HepG2 (cell line): ENCODE results near the gene ARHGAP26. TPM values are rescaled to one million over a fixed set of nuclear protein-coding genes. Genes with fewer than 3 reads are reported as not detected.

ENCODE experiments used
- CEBPG ChIP-seq: IDR thresholded peaks from 2 replicates; pipeline ENCODE4 v1.6.1; 2016
- EP300 ChIP-seq, 3 experiments: sonication (generic) in 1 of 3; formaldehyde crosslinking in 1 of 3; IDR thresholded peaks; 2 replicates each; pipeline versions ENCODE4 v1.5.1 to v1.6.1; 2011 to 2020; ENCODE audit warnings: low read depth in 2 of 3, low read length in 2 of 3, borderline replicate concordance in 1 of 3, improper control_type of control experiment in 1 of 3, mild to moderate bottlenecking in 1 of 3, missing genetic modification reagents in 1 of 3, moderate library complexity in 1 of 3
- ERF ChIP-seq: IDR thresholded peaks from 2 replicates; pipeline ENCODE4 v1.6.1; 2018; ENCODE audit warnings: missing biosample characterization, missing genetic modification reagents
- FOXA1 ChIP-seq, 2 experiments: fragments of 450-650 bp in 1 of 2; sonication (generic) in 1 of 2; formaldehyde crosslinking in 1 of 2; IDR thresholded peaks; 2 replicates each; pipeline versions ENCODE4 v1.4.0 to v1.6.1; 2016 to 2020; ENCODE audit warnings: missing genetic modification reagents in 1 of 2
- GATAD1 ChIP-seq: IDR thresholded peaks from 2 replicates; pipeline ENCODE4 v1.6.1; 2016; ENCODE audit warnings: missing genetic modification reagents, missing compliant biosample characterization
- GTF2F1 ChIP-seq: fragments of 150-350 bp; IDR thresholded peaks from 2 replicates; pipeline ENCODE4 v1.6.1; 2014; ENCODE audit warnings: low read length
- HCFC1 ChIP-seq: fragments of 150-350 bp; IDR thresholded peaks from 2 replicates; pipeline ENCODE4 v1.6.1; 2014; ENCODE audit warnings: low read depth, low read length
- HHEX ChIP-seq: IDR thresholded peaks from 2 replicates; pipeline ENCODE4 v1.6.1; 2016; ENCODE audit warnings: control low read depth
- HIVEP1 ChIP-seq: sonication (generic); formaldehyde crosslinking; IDR thresholded peaks from 2 replicates; pipeline ENCODE4 v1.4.0; 2020; ENCODE audit warnings: mild to moderate bottlenecking, missing genetic modification reagents
- JDP2 ChIP-seq: sonication (generic); formaldehyde crosslinking; IDR thresholded peaks from 2 replicates; pipeline ENCODE4 v1.8.1; 2022; ENCODE audit warnings: missing genetic modification reagents, borderline replicate concordance
- MBNL3 ChIP-seq: fragments of 250-450 bp; sonication (Bioruptor Pico); conservative IDR thresholded peaks from 2 replicates; pipeline ENCODE4 v1.8.0; 2022; ENCODE audit warnings: mild to moderate bottlenecking, inconsistent platforms
- MTF2 ChIP-seq: sonication (generic); formaldehyde crosslinking; IDR thresholded peaks from 2 replicates; pipeline ENCODE4 v1.5.0; 2020; ENCODE audit warnings: missing genetic modification reagents, borderline replicate concordance
- NFATC3 ChIP-seq: sonication (generic); formaldehyde crosslinking; IDR thresholded peaks from 2 replicates; pipeline ENCODE4 v1.5.1; 2020; ENCODE audit warnings: mild to moderate bottlenecking, missing genetic modification reagents
- PAF1 ChIP-seq: IDR thresholded peaks from 2 replicates; pipeline ENCODE4 v1.6.1; 2016; ENCODE audit warnings: missing genetic modification reagents, missing compliant biosample characterization
- PCBP1 ChIP-seq: fragments of 200-400 bp; formaldehyde crosslinking; IDR thresholded peaks from 2 replicates; pipeline ENCODE4 v1.6.1; 2017; ENCODE audit warnings: mild to moderate bottlenecking, low read depth, low read length, borderline replicate concordance
- PITX1 ChIP-seq: sonication (generic); formaldehyde crosslinking; IDR thresholded peaks from 2 replicates; pipeline ENCODE4 v1.5.1; 2020; ENCODE audit warnings: mild to moderate bottlenecking, missing genetic modification reagents
- RFX3 ChIP-seq: IDR thresholded peaks from 2 replicates; pipeline ENCODE4 v1.6.1; 2016; ENCODE audit warnings: missing biosample characterization, missing genetic modification reagents
- SAP130 ChIP-seq: IDR thresholded peaks from 2 replicates; pipeline ENCODE4 v1.6.1; 2016; ENCODE audit warnings: low read depth
- SETDB1 ChIP-seq: sonication (generic); formaldehyde crosslinking; IDR thresholded peaks from 2 replicates; pipeline ENCODE4 v1.5.1; 2020; ENCODE audit warnings: missing genetic modification reagents, mild to moderate bottlenecking, borderline replicate concordance
- SIN3B ChIP-seq: fragments of 150-350 bp; IDR thresholded peaks from 2 replicates; pipeline ENCODE4 v1.6.1; 2014; ENCODE audit warnings: low read length
- SMARCC2 ChIP-seq: fragments of 450-650 bp; IDR thresholded peaks from 2 replicates; pipeline ENCODE4 v1.6.1; 2017; ENCODE audit warnings: antibody characterized with exemption, mild to moderate bottlenecking
- SOX5 ChIP-seq: IDR thresholded peaks from 2 replicates; pipeline ENCODE4 v1.6.1; 2016; ENCODE audit warnings: borderline replicate concordance
- SP2 ChIP-seq: sonication (generic); formaldehyde crosslinking; IDR thresholded peaks from 2 replicates; pipeline ENCODE4 v1.5.1; 2020; ENCODE audit warnings: mild to moderate bottlenecking, missing genetic modification reagents
- SRSF1 ChIP-seq: fragments of 200-400 bp; formaldehyde crosslinking; optimal IDR thresholded peaks from 2 replicates; pipeline ENCODE3; 2017; ENCODE audit warnings: mild to moderate bottlenecking, low read depth, low read length, moderate library complexity
- YEATS4 ChIP-seq: sonication (generic); formaldehyde crosslinking; IDR thresholded peaks from 2 replicates; pipeline ENCODE4 v1.4.0; 2020; ENCODE audit warnings: missing genetic modification reagents, borderline replicate concordance
- ZBTB20 ChIP-seq: sonication (generic); formaldehyde crosslinking; IDR thresholded peaks from 2 replicates; pipeline ENCODE4 v1.8.1; 2023; ENCODE audit warnings: missing genetic modification reagents, low read depth, mild to moderate bottlenecking, borderline replicate concordance
- ZFP1 ChIP-seq: IDR thresholded peaks from 2 replicates; pipeline ENCODE4 v1.6.1; 2016
- ZFP90 ChIP-seq: sonication (generic); formaldehyde crosslinking; IDR thresholded peaks from 2 replicates; pipeline ENCODE4 v1.8.0; 2022; ENCODE audit warnings: missing genetic modification reagents, mild to moderate bottlenecking, inconsistent platforms, borderline replicate concordance
- ZMYM2 ChIP-seq: sonication (generic); formaldehyde crosslinking; IDR thresholded peaks from 2 replicates; pipeline ENCODE4 v1.8.0; 2022; ENCODE audit warnings: mild to moderate bottlenecking, missing genetic modification reagents
- ZNF12 ChIP-seq: sonication (generic); formaldehyde crosslinking; IDR thresholded peaks from 2 replicates; pipeline ENCODE4 v1.5.0; 2020; ENCODE audit warnings: missing genetic modification reagents
- ZNF264 ChIP-seq: sonication (generic); formaldehyde crosslinking; IDR thresholded peaks from 2 replicates; pipeline ENCODE4 v1.4.0; 2020; ENCODE audit warnings: missing genetic modification reagents
- ZNF644 ChIP-seq: IDR thresholded peaks from 2 replicates; pipeline ENCODE4 v1.6.1; 2016; ENCODE audit warnings: low read depth
- ZNF776 ChIP-seq: sonication (generic); formaldehyde crosslinking; IDR thresholded peaks from 2 replicates; pipeline ENCODE4 v1.4.0; 2020; ENCODE audit warnings: mild to moderate bottlenecking, missing genetic modification reagents
- polyA plus RNA-seq, 8 experiments: library from polyadenylated mRNA; depleted of rRNA in 3 of 8; stranded (reverse) in 7 of 8; unstranded in 1 of 8; fragments of >200 nt; fragmentation: Illumina TruSeq in 4 of 8; extraction: Trizol in 4 of 8; gene quantifications; 2 replicates each; pipeline versions ENCODE4 v1.2.1 to v1.2.3, GENCODE V29; 2011 to 2016; ENCODE audit warnings: low read depth in 4 of 8, missing spikeins in 1 of 8, mixed read lengths in 1 of 8; ENCODE audit not compliant: insufficient read depth in 1 of 8
- total RNA-seq, 5 experiments: library from RNA; depleted of rRNA; stranded (reverse); fragments of >200 nt; fragmentation: Illumina TruSeq; extraction: Trizol; gene quantifications; 2 replicates each; pipeline ENCODE4 v1.2.3, GENCODE V29; 2016; ENCODE audit warnings: low read depth in 1 of 5
- TF ChIP-seq, protein P1 (sequence below): sonication (generic); formaldehyde crosslinking; IDR thresholded peaks from 2 replicates; pipeline ENCODE4 v1.8.0; 2022; ENCODE audit warnings: low read depth, missing genetic modification reagents
- TF ChIP-seq, protein P2 (sequence below): sonication (generic); formaldehyde crosslinking; IDR thresholded peaks from 2 replicates; pipeline ENCODE4 v1.4.0; 2020; ENCODE audit warnings: mild to moderate bottlenecking, missing genetic modification reagents

ARHGAP26 gene
- total and polyA plus RNA-seq, 2 of the 13 experiments (the other 11 are each of a cell fraction or from before 2014, with no cell fraction given): 9.6 to 18.2 TPM

DNA sequence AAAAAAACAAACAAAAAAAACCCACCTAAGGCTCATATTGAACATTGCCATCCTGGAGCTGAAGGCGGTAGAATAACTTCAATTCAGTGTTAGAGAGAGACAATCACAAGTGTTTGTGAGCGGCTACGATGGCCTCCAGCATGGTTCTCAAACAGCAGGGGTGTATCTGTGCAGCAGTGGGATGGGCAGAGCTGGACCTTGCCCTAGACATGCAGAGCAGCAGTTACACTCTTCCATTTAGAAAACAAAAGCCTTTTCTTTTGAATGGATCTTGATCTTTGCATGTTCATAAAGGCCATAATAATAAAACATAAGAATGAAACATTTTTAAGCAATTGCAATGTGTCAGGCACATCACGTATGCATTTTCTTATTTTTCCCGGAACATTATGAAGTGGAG, 50.3 kb downstream of the ARHGAP26 start (continued):
- TF ChIP-seq ZMYM2 (CRISPR knock-in tag): no peak
- TF ChIP-seq PAF1: no peak
- TF ChIP-seq GATAD1 (CRISPR knock-in tag): no peak
- TF ChIP-seq RFX3 (CRISPR knock-in tag): no peak
- TF ChIP-seq ERF (CRISPR knock-in tag): no peak
- TF ChIP-seq, protein P1, sequence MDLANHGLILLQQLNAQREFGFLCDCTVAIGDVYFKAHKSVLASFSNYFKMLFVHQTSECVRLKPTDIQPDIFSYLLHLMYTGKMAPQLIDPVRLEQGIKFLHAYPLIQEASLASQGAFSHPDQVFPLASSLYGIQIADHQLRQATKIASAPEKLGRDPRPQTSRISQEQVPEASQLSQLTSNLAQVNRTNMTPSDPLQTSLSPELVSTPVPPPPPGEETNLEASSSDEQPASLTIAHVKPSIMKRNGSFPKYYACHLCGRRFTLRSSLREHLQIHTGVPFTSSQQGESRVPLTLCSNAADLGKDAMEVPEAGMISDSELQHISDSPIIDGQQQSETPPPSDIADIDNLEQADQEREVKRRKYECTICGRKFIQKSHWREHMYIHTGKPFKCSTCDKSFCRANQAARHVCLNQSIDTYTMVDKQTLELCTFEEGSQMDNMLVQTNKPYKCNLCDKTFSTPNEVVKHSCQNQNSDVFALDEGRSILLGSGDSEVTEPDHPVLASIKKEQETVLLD: no peak
- no peak for TF ChIP-seq HIVEP1 (CRISPR knock-in tag)
- no peak for TF ChIP-seq SRSF1
- no peak for TF ChIP-seq YEATS4
- TF ChIP-seq, protein P2, sequence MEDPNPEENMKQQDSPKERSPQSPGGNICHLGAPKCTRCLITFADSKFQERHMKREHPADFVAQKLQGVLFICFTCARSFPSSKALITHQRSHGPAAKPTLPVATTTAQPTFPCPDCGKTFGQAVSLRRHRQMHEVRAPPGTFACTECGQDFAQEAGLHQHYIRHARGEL (CRISPR knock-in tag): no peak
- TF ChIP-seq NFATC3 (CRISPR knock-in tag): no peak
- TF ChIP-seq EP300 (IDR thresholded peaks at IDR 0.05; ENCODE audit: low read depth in 2 of 2, low read length in 2 of 2): peak in 1 of 2 experiments; percentile 70; a peak in 1 of 4 replicates
- peak; percentile 13; the same call in 1 of the 2 replicates for TF ChIP-seq EP300 (CRISPR knock-in tag; IDR thresholded peaks at IDR 0.05; ENCODE audit: borderline replicate concordance)
- no peak for TF ChIP-seq SETDB1
- peak; percentile 48; the same call in 1 of the 2 replicates for TF ChIP-seq ZNF12 (CRISPR knock-in tag)
- no peak for TF ChIP-seq ZFP90 (CRISPR knock-in tag)
- no peak for TF ChIP-seq JDP2 (CRISPR knock-in tag)
- TF ChIP-seq ZNF264 (CRISPR knock-in tag): no peak
- TF ChIP-seq CEBPG (CRISPR knock-in tag): peak; percentile 33; the same call in 1 of the 2 replicates
- 0 out of 2 replicates have a peak, but pooled peaks have one; percentile 11 for TF ChIP-seq ZBTB20
- no peak for TF ChIP-seq SP2 (CRISPR knock-in tag)
- peak; percentile 68 for TF ChIP-seq SAP130
- no peak for TF ChIP-seq PCBP1
- no peak for TF ChIP-seq HCFC1
- no peak for TF ChIP-seq GTF2F1
- no peak for TF ChIP-seq ZNF776 (CRISPR knock-in tag)
- TF ChIP-seq ZFP1 (CRISPR knock-in tag): no peak
- no peak for TF ChIP-seq FOXA1 (IDR thresholded peaks at IDR 0.05)
- peak; percentile 39; the same call in 1 of the 2 replicates for TF ChIP-seq FOXA1 (CRISPR knock-in tag; IDR thresholded peaks at IDR 0.05)
- TF ChIP-seq SIN3B: no peak
- no peak for TF ChIP-seq MBNL3 (CRISPR knock-in tag)
- TF ChIP-seq SMARCC2: no peak
- TF ChIP-seq ZNF644 (CRISPR knock-in tag): peak; percentile 77
- no peak for TF ChIP-seq MTF2 (CRISPR knock-in tag)
- peak; percentile 47; the same call in 1 of the 2 replicates for TF ChIP-seq SOX5 (CRISPR knock-in tag)
- 0 out of 2 replicates have a peak, but pooled peaks have one; percentile 14 for TF ChIP-seq PITX1 (CRISPR knock-in tag)
- no peak for TF ChIP-seq HHEX (CRISPR knock-in tag)
